CD8-positive, alpha-beta memory T cell (primary cell): Measurements from ENCODE around the gene SLC44A1. TPM values are rescaled to one million over a fixed set of nuclear protein-coding genes. Genes with fewer than 3 reads are reported as not detected.

Experiments used
- CTCF ChIA-PET: fragments of 350-600 bp; sonication (Branson Sonifier 250); formaldehyde crosslinking; loops from one replicate; lab custom pipeline; 2021; ENCODE audit warnings: antibody characterized with exemption; lab: Charles Lee
- POLR2A ChIA-PET: fragments of 350-600 bp; sonication (Branson Sonifier 250); formaldehyde crosslinking; loops from one replicate; lab custom pipeline; 2021; ENCODE audit warnings: antibody characterized with exemption; lab: Charles Lee
- DNase-seq, 5 donors: peaks; one replicate each; pipeline versions ENCODE4 v3.0.0 to v3.0.0-alpha.2; 2020 to 2022; ENCODE audit warnings: mixed read lengths in 1 of 5
- H3K27ac ChIP-seq: one replicate; pipeline ENCODE4 v1.7.0; 2013; ENCODE audit warnings: low read depth, mild to moderate bottlenecking, low read length, moderate library complexity
- H3K27me3 ChIP-seq: 2 replicates; pipeline ENCODE4 v1.7.0; 2013; ENCODE audit warnings: low read length, mild to moderate bottlenecking; ENCODE audit not compliant: insufficient read depth, poor library complexity, severe bottlenecking
- H3K36me3 ChIP-seq: 2 replicates; pipeline ENCODE4 v1.7.0; 2013; ENCODE audit warnings: mild to moderate bottlenecking, low read length, moderate library complexity; ENCODE audit not compliant: insufficient read depth
- H3K4me1 ChIP-seq: 2 replicates; pipeline ENCODE4 v1.7.0; 2013; ENCODE audit warnings: mild to moderate bottlenecking, low read length, moderate library complexity; ENCODE audit not compliant: insufficient read depth
- H3K4me3 ChIP-seq: 2 replicates; pipeline ENCODE4 v1.7.0; 2013; ENCODE audit warnings: mild to moderate bottlenecking, low read length
- H3K9me3 ChIP-seq: 2 replicates; pipeline ENCODE4 v1.7.0; 2013; ENCODE audit warnings: mild to moderate bottlenecking, low read length
- H3K27ac Mint-ChIP-seq, 8 donors: one replicate each; pipeline ENCODE4 v1.8.0; 2020 to 2021; ENCODE audit warnings: mixed read lengths in 8 of 8, mild to moderate bottlenecking in 6 of 8, inconsistent platforms in 3 of 8, moderate library complexity in 3 of 8
- H3K27me3 Mint-ChIP-seq, 2 donors: one replicate each; pipeline ENCODE4 v1.8.0; 2020 to 2021; ENCODE audit warnings: mixed read lengths in 2 of 2, mild to moderate bottlenecking in 1 of 2, moderate library complexity in 1 of 2
- H3K36me3 Mint-ChIP-seq, 3 donors: one replicate each; pipeline ENCODE4 v1.8.0; 2020 to 2021; ENCODE audit warnings: mixed read lengths in 3 of 3, inconsistent platforms in 1 of 3, mild to moderate bottlenecking in 1 of 3
- H3K4me1 Mint-ChIP-seq, 3 donors: one replicate each; pipeline ENCODE4 v1.8.0; 2020 to 2021; ENCODE audit warnings: mixed read lengths in 3 of 3, inconsistent platforms in 1 of 3, mild to moderate bottlenecking in 1 of 3
- H3K4me3 Mint-ChIP-seq, 7 donors: one replicate each; pipeline ENCODE4 v1.8.0; 2020 to 2021; ENCODE audit warnings: mixed read lengths in 7 of 7, mild to moderate bottlenecking in 6 of 7, moderate library complexity in 4 of 7, inconsistent platforms in 2 of 7
- H3K9me3 Mint-ChIP-seq, 5 donors: one replicate each; pipeline ENCODE4 v1.8.0; 2020 to 2022; ENCODE audit warnings: mixed read lengths in 5 of 5, mild to moderate bottlenecking in 3 of 5, moderate library complexity in 2 of 5, inconsistent platforms in 1 of 5
- polyA plus RNA-seq: library from polyadenylated mRNA; unstranded; fragments of 300-500 nt; fragmentation: Illumina TruSeq; gene quantifications from one replicate; pipeline ENCODE4 v1.2.3, GENCODE V29; 2021
- total RNA-seq, 2 experiments: library from RNA; stranded (reverse); gene quantifications; one replicate each; pipeline ENCODE4 v1.2.3, GENCODE V29; 2021

SLC44A1 gene
- total and polyA plus RNA-seq, 3 experiments from 2014 or later, result 7.8 to 14.9 (median 8.3) TPM

DNA sequence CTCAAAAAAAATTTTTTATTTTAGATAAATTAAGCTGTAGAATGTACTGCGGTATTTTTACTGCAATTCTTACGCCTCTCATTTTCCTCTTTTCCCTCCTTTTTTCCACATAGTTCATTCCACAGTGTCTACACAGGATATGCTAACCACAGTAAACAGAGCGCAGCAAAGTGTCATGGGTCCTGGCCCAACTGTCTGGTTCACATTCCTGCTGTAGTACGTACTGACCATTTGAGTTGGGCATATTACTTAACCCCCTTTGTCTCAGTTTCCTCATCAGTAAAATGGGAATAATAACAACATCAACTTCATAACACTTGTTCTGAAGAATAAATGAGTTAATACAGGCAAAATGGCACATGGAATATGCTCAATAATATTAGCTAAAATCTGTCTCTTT is 41.6 kb downstream of the SLC44A1 start:
- Mint-ChIP-seq H3K27me3 (no peaks in the 10 kb centered on the region), H3K9me3 (no peaks in the 10 kb centered on the region), H3K36me3 (no peaks in the 10 kb centered on the region), H3K27ac (no peak overlapping the region), H3K4me1 (peaks cover 0 to 3% (median 1%) of the 10 kb centered on the region in 3 donors), H3K4me3 (no peak overlapping the region)
- Histone ChIP-seq H3K27ac (no peak overlapping the region), H3K27me3 (no peaks in the 10 kb centered on the region), H3K36me3 (no peaks in the 10 kb centered on the region), H3K4me1 (no peaks in the 10 kb centered on the region), H3K9me3 (no peaks in the 10 kb centered on the region), H3K4me3 (no peak overlapping the region)
- ChIA-PET CTCF (no interaction called here), POLR2A (interaction anchor here (0.6 kb wide), 1 partner anchor 408 kb away, joined by 3 read pairs; the partner anchor contains the start of gene TMEM38B)
- DNase-seq, result no peak

DNA sequence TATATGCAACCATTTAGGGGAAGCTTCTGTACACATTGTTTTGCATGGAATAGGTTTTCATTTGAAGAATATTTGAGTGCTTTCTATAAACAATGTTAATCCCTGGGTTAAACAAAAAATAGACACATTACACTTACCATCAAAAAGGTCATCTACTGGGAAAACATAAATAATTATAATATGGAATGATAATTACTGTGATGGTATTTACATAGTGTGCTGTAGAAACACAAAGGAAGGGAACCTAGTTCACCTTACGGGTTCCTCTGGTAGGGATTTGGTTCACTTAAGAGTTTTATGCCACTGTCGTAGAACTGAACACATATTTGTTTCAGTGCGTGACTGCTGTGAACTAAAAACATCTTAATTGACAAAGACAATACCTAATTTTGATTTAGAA is 44.9 kb downstream of the SLC44A1 start:
- H3K27me3 Mint-ChIP-seq, result peaks cover 0 to 2% of the 10 kb centered on the region in 2 donors
- Histone ChIP-seq H3K27me3 (no peaks in the 10 kb centered on the region), H3K9me3 (no peaks in the 10 kb centered on the region), H3K27ac (no peak overlapping the region), H3K36me3 (no peaks in the 10 kb centered on the region), H3K4me3 (no peak overlapping the region), H3K4me1 (no peaks in the 10 kb centered on the region)
- CTCF ChIA-PET, result no interaction called here
- no peaks in the 10 kb centered on the region for H3K36me3 Mint-ChIP-seq
- no peak overlapping the region for H3K27ac Mint-ChIP-seq
- DNase-seq, result no peak
- H3K9me3 Mint-ChIP-seq, result no peaks in the 10 kb centered on the region
- POLR2A ChIA-PET, result no interaction called here
- H3K4me1 Mint-ChIP-seq, result peaks cover 3 to 4% (median 3%) of the 10 kb centered on the region in 3 donors
- no peak overlapping the region for H3K4me3 Mint-ChIP-seq

DNA sequence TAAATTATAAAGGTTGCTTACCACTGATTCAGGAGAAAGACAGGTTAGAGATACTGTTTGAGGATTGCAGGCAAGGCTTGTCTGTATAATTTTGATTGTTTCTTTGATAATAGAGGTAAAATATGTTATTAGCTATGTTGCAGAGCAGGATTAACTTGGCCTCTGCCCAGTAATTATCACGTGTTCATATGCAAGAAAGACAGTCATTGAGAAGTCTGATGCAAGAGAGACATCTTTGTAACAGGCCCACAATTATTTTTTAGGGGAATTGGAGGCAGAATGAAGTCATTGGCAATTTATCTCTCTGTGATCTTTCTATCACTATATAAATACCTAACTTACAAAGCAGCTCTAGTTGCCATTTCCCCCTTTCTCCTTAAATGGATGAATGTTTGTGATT is 46.0 kb downstream of the SLC44A1 start:
- Histone ChIP-seq H3K27me3 (no peaks in the 10 kb centered on the region), H3K27ac (no peak overlapping the region), H3K4me1 (no peaks in the 10 kb centered on the region), H3K36me3 (no peaks in the 10 kb centered on the region), H3K4me3 (no peak overlapping the region), H3K9me3 (no peaks in the 10 kb centered on the region)
- Mint-ChIP-seq H3K36me3 (no peaks in the 10 kb centered on the region), H3K27me3 (peaks cover 0 to 2% of the 10 kb centered on the region in 2 donors), H3K27ac (no peak overlapping the region), H3K9me3 (no peaks in the 10 kb centered on the region), H3K4me1 (peaks cover 6 to 10% (median 6%) of the 10 kb centered on the region in 3 donors), H3K4me3 (no peak overlapping the region)
- ChIA-PET POLR2A (no interaction called here), CTCF (interaction anchor here (0.5 kb wide), 1 partner anchor 386 kb away, joined by 3 read pairs; no protein-coding TSS in a partner anchor)
- DNase-seq, result no peak

DNA sequence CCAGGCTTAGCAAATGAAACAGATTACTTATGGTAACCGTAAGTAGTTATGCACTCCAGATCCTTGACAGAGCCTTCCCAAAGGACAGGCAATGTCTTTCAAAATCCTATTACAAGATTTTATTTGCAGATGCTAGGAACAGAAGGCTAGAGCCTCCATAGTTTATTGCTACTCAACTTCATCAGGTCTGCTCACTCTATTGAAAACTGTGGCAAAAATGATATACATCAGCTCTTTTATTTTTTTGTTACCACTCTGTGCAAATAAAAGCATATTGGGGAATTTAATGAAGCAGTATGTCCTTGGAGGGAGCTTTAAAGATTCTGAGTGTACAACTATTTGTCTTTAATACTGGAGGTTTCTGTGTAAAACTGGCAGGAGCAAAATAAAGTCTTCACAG is 46.5 kb downstream of the SLC44A1 start:
- no peaks in the 10 kb centered on the region for H3K4me1 ChIP-seq
- H3K4me1 Mint-ChIP-seq, result peaks cover 5 to 10% (median 6%) of the 10 kb centered on the region in 3 donors
- H3K27ac ChIP-seq, result no peak overlapping the region
- no peak overlapping the region for H3K27ac Mint-ChIP-seq
- H3K4me3 ChIP-seq, result no peak overlapping the region
- H3K27me3 Mint-ChIP-seq, result peaks cover 0 to 2% of the 10 kb centered on the region in 2 donors
- ChIA-PET CTCF (no interaction called here), POLR2A (no interaction called here)
- no peaks in the 10 kb centered on the region for H3K27me3 ChIP-seq
- H3K36me3 ChIP-seq, result no peaks in the 10 kb centered on the region
- no peaks in the 10 kb centered on the region for H3K9me3 Mint-ChIP-seq
- H3K36me3 Mint-ChIP-seq, result no peaks in the 10 kb centered on the region
- H3K4me3 Mint-ChIP-seq, result no peak overlapping the region
- DNase-seq, result no peak
- H3K9me3 ChIP-seq, result no peaks in the 10 kb centered on the region

DNA sequence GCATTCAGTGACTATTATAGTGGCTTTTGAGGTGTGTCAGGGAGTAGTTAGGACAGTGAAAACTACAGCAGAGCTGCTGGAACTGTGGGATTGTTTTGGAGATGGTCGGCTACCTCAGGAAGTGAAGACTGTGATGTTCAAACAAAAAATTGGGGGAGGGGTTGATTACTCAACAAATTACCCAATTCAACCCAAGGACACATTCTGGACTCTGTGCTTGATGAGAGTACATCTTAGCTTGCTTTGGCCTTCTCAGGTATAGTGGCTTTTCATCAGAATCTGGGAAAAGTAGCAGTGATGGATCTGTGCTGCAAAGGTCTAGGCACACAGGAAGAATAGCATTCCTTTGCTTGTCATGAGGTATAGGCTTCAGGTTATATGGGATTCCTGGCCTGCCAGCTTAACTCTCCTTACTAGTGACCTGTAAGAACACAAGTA is 47.0 kb downstream of the SLC44A1 start:
- no peak overlapping the region for H3K4me3 Mint-ChIP-seq
- no peak for DNase-seq
- H3K36me3 Mint-ChIP-seq, result no peaks in the 10 kb centered on the region
- Histone ChIP-seq H3K27me3 (no peaks in the 10 kb centered on the region), H3K9me3 (no peaks in the 10 kb centered on the region), H3K4me3 (no peak overlapping the region), H3K4me1 (no peaks in the 10 kb centered on the region), H3K36me3 (no peaks in the 10 kb centered on the region), H3K27ac (no peak overlapping the region)
- CTCF ChIA-PET, result no interaction called here
- no peak overlapping the region for H3K27ac Mint-ChIP-seq
- peaks cover 0 to 2% of the 10 kb centered on the region in 2 donors for H3K27me3 Mint-ChIP-seq
- peaks cover 5 to 10% (median 6%) of the 10 kb centered on the region in 3 donors for H3K4me1 Mint-ChIP-seq
- H3K9me3 Mint-ChIP-seq, result no peaks in the 10 kb centered on the region
- POLR2A ChIA-PET, result no interaction called here

DNA sequence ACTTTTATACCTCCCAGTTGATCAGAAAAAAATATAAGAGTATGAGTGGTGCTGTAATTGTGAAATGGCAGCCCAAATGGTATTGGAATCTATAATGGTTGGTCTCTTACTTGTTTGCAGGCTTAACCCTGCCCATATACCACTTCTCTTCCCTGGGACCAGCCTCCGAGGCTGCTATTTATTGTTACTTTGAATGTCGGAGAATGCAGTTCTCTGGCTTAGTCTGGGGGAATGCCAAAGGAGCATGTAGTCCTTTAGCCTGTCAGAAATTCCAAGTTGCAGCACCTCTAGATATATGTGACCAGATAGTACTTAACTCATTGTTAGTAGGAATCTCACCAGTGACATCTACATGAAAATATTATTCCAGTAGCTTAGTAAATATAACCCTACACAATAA is 47.5 kb downstream of the SLC44A1 start:
- H3K27me3 ChIP-seq, result no peaks in the 10 kb centered on the region
- H3K9me3 ChIP-seq, result no peaks in the 10 kb centered on the region
- no peak overlapping the region for H3K27ac ChIP-seq
- no peaks in the 10 kb centered on the region for H3K36me3 ChIP-seq
- Mint-ChIP-seq H3K9me3 (no peaks in the 10 kb centered on the region), H3K27ac (no peak overlapping the region), H3K4me1 (peaks cover 6 to 10% (median 6%) of the 10 kb centered on the region in 3 donors), H3K27me3 (peaks cover 0 to 2% of the 10 kb centered on the region in 2 donors), H3K36me3 (no peaks in the 10 kb centered on the region), H3K4me3 (no peak overlapping the region)
- H3K4me1 ChIP-seq, result no peaks in the 10 kb centered on the region
- no peak for DNase-seq
- no peak overlapping the region for H3K4me3 ChIP-seq
- ChIA-PET CTCF (no interaction called here), POLR2A (no interaction called here)

DNA sequence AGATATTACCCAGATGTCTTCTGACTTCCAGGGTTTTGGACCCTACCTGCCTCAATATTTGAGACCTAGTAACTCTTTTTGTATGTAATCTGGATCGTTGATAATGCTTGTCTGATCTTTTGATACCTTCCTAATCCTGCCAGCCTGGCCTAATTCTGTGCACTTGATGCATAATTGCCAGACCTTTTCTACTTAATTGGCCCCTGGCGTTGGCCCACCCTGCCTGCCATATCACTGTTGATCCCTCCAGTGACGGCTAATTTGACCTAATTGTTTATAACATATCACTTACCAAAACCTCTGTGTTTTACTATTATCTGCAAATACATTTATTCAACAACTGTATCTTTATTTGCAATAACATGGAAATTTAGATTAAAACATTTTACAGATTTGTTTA is 49.0 kb downstream of the SLC44A1 start:
- no peak for DNase-seq

DNA sequence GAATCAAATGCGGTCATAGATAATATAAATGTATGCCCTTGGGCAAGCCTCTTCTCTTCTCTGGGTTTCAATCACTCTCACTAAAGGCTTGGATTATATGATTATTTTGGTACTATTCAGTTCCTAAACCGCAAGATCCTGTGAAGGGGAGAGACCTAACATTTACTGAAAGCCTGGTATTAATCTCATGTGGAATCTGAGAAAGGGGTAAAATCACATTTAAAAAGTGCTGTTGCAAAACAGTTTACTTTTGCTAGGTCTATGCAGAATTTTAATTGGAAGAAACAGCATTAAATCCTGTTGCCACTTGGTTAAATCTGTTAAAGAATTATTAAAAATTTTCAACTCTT is 50.7 kb downstream of the SLC44A1 start:
- Histone ChIP-seq H3K4me3 (no peak overlapping the region), H3K4me1 (no peaks in the 10 kb centered on the region), H3K36me3 (peaks cover 3% of the 10 kb centered on the region), H3K9me3 (no peaks in the 10 kb centered on the region), H3K27me3 (no peaks in the 10 kb centered on the region), H3K27ac (no peak overlapping the region)
- POLR2A ChIA-PET, result no interaction called here
- CTCF ChIA-PET, result no interaction called here
- H3K9me3 Mint-ChIP-seq, result no peaks in the 10 kb centered on the region
- no peak overlapping the region for H3K27ac Mint-ChIP-seq
- peaks cover 6 to 10% (median 6%) of the 10 kb centered on the region in 3 donors for H3K4me1 Mint-ChIP-seq
- peaks cover 0 to 4% of the 10 kb centered on the region in 2 donors for H3K27me3 Mint-ChIP-seq
- no peak overlapping the region for H3K4me3 Mint-ChIP-seq
- DNase-seq, result no peak
- peaks cover under 1 to 8% (median 4%) of the 10 kb centered on the region in 3 donors for H3K36me3 Mint-ChIP-seq

More for the DNA sequence above, 49.0 kb downstream of the SLC44A1 start:
- ChIA-PET POLR2A (no interaction called here), CTCF (no interaction called here)
- no peak overlapping the region for H3K4me3 ChIP-seq
- H3K36me3 ChIP-seq, result no peaks in the 10 kb centered on the region
- no peak overlapping the region for H3K4me3 Mint-ChIP-seq
- no peaks in the 10 kb centered on the region for H3K36me3 Mint-ChIP-seq
- peaks cover 0 to 4% of the 10 kb centered on the region in 2 donors for H3K27me3 Mint-ChIP-seq
- no peaks in the 10 kb centered on the region for H3K9me3 ChIP-seq
- H3K27ac Mint-ChIP-seq, result no peak overlapping the region
- no peaks in the 10 kb centered on the region for H3K4me1 ChIP-seq
- peaks cover 6 to 10% (median 6%) of the 10 kb centered on the region in 3 donors for H3K4me1 Mint-ChIP-seq
- H3K27me3 ChIP-seq, result no peaks in the 10 kb centered on the region
- H3K27ac ChIP-seq, result no peak overlapping the region
- H3K9me3 Mint-ChIP-seq, result no peaks in the 10 kb centered on the region
